Measurements from ENCODE around the gene KCNA4.
"Not testable (repeated sequence)": the region's sequence is repeated elsewhere in the genome, so short reads cannot be mapped to it uniquely, and the experiment has no call there.

KCNA4 gene

DNA sequence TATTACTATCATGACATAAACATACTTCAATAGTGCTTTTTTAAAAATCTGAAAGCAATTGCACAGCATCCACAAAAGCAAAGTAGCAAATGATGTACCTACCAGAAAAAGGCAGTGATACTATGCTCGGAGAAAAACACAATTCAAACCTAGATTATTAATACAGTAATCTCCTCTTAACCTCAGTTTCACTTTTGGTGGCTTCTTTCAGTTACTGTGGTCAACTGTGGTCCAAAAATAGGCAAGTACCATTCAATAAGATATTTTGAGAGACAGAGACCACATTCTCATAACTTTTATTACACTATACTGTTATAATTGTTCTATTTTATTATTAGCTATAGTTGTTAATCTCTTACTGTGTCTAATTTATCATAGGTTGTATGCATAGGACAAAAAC, 20.8 kb downstream of the KCNA4 start:
- no peak for DNase-seq (ENCODE audit: low read depth)

DNA sequence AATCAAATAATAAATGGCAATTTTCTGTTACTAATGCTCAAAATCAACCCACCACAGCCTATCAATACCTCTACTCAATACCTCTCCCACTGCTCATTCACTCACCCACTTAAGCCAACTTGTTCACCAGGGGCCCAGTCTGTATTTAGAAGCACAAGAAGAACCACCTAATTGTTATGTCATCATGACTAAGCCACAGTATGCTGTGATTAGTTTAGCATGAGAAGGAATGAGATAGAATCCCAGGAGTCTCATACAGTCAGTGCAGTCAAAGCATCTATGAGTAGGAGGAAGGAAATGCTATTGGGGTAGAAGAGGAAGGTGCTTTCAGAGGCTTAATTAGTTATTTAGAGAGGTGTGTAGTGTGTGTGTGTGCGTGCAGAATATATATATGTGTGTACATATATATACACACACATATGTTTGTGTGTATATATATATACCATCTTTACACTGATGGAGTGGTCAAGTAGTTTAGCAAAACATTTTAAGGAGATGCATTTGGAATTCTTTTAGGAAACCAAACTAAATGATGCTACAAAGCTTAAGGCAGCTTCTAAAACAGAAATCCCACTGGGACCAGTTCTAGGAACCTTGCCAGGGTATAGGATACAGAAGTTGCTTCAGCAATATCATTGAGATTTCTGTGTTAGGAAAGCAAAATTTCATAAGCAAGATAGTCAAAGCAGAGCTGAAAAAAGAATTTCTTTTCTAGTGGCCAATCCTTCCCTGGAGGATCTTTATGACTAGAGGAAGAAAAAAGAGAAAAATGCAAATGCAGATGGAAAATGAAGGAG, 27.5 kb downstream of the KCNA4 start:
- no peak for DNase-seq (ENCODE audit: low read depth)

DNA sequence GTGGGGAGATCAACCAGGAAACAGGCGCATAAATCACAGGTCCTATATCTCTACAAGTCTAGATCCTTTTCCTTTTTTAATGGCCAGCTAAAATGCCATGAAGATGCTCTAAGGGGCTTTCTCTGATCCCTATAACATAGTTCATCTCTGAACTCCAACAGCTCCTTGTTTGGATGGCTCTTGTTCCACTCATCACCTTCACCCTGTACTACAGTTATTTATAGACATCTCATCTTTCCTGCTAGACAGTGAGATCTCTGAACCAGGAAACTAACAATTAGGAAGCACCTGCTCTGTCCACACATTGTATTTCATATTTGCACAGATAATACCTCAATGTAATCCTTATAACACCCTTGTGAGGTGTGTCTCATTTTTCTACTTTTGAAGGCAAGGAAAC, 31.6 kb downstream of the KCNA4 start:
- DNase-seq (ENCODE audit: low read depth): no peak

DNA sequence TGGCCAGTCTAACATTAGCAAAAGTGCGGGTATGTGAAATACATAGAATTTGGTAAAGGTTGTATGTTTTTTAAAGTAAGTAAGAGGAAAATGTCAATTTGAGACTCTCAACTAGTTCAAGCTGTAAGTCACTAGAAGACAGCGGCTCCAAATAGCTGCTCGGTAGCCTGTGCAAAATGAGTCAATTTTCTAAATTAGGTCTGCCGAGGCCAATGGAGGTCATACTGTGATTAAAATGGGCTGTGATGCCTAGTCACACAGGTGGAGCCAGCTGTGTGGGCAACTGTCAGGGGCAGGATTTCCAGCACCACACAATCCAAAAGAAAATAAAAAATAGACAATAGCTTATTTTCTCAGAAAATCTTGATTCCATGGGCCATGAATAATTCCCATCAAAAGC, 32.3 kb downstream of the KCNA4 start:
- no peak for DNase-seq (ENCODE audit: low read depth)

DNA sequence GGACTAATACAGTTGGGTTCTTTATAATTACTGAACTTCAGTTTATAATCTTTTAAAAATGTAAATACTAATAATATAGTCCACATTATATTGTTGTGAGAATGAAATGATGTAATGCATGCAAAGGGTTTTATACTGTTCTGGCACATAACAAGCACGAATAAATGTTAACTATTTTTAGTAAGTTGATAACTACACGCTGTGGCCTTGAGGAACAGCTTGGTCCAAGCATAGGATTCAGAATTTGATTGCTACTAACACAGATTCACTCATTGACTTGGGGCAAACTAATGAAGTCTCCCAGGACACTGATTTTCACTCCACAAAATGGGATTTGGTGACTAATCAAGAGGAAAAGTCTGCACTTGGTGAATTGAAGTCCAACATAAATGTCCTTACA, 38.3 kb downstream of the KCNA4 start:
- no peak for DNase-seq (ENCODE audit: low read depth)

DNA sequence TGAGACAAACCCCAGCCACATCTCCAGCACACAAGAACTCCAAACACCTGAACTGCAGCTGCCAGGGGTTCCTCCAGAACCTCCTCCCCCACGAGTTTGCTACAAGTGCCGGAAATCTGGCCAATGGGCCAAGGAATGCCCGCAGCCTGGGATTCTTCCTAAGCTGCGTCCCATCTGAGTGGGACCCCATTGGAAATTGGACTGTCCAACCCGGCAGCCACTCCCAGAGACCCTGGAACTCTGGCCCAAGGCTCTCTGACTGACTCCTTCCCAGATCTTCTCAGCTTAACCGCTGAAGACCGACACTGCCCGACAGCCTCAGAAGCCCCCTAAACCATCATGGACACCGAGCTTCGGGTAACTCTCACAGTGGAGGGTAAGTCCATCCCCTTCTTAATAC, 41.2 kb downstream of the KCNA4 start:
- DNase-seq (ENCODE audit: low read depth): not testable (repeated sequence)

DNA sequence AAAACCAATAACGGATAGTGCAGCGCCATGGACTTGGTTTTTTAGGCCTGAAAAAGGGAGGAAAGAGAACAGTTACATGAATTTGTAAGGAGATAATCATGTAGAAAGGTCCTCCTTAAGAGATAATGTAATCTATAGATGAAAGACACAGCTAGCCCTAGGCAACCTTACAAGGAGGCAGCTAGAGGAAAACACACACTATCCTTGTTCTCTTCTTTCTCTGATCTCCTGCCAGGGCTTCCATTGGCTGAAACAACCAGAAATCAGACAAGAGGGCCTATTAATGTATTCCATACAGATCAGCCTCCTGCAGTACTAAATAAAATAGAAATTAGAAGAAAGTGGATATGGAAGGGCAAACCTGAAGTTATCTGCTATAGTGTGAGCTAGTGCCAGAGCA, 53.0 kb downstream of the KCNA4 start:
- no peak for DNase-seq (ENCODE audit: low read depth)

DNA sequence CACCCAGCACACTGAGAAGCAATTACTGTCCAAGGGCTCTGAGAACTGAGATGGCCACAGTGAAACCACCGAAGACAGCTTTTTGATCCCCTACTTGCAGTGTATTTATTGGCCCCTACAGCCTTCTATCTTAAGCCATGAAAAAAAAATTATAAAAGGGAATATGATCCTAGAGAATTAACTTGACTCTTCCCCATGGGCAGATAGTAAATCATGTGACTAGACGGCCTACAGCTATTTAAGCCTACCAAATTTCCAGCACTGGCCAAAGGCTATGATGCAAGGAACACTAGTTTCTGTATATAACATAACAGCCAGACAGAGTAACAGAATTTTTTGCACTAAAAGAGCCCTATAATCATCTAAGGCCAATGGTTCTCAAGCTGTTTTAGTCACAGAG, 53.8 kb downstream of the KCNA4 start:
- no peak for DNase-seq (ENCODE audit: low read depth)

DNA sequence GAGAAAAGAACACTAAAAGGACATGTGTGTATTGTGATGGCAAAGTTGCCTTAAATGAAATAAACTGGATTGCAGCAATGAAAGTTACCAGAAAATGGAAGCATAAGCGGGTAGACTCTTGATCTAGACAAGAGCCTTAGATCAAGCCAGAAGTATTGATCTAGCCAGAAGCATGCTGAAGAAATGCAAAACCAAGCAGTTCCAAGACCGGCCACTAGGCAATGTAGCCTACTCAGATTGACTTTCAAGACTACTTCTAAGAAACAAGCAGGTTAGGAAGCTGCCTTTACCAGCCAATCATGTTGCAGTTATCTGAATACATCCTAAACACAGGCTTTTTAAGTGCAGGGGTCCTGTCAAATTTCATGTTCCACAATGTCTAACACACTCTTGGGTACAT, 54.6 kb downstream of the KCNA4 start:
- no peak for DNase-seq (ENCODE audit: low read depth)
